HepG2 (cell line): ENCODE measurements around the gene KAZN.

Experiments
- CERS6 ChIP-seq: sonication (generic); formaldehyde crosslinking; IDR thresholded peaks from 2 replicates; pipeline ENCODE4 v1.5.0; 2020; ENCODE audit warnings: missing genetic modification reagents
- CREB1 ChIP-seq, 2 experiments: fragments of 450-650 bp in 1 of 2; IDR thresholded peaks; 2 replicates each; pipeline ENCODE4 v1.6.1; 2016 to 2017; ENCODE audit warnings: control low read depth in 1 of 2, mild to moderate bottlenecking in 1 of 2, missing compliant biosample characterization in 1 of 2, missing genetic modification characterization in 1 of 2
- CTCF ChIP-seq: sonication (generic); formaldehyde crosslinking; IDR thresholded peaks from 2 replicates; pipeline ENCODE4 v1.5.0; 2020; ENCODE audit warnings: mild to moderate bottlenecking, missing genetic modification reagents, moderate library complexity
- ETV5 ChIP-seq: IDR thresholded peaks from 2 replicates; pipeline ENCODE4 v1.6.1; 2018; ENCODE audit warnings: missing biosample characterization, missing genetic modification reagents, inconsistent platforms, borderline replicate concordance
- EZH2 ChIP-seq: conservative IDR thresholded peaks from 2 replicates; pipeline ENCODE4 v1.6.1; 2012; ENCODE audit warnings: mild to moderate bottlenecking, low read depth, low read length, moderate library complexity
- MED13 ChIP-seq: sonication (generic); formaldehyde crosslinking; IDR thresholded peaks from 2 replicates; pipeline ENCODE4 v1.5.0; 2020; ENCODE audit warnings: missing genetic modification reagents
- MTA3 ChIP-seq: sonication (generic); formaldehyde crosslinking; IDR thresholded peaks from 2 replicates; pipeline ENCODE4 v1.4.0; 2020; ENCODE audit warnings: missing genetic modification reagents
- NFYB ChIP-seq: sonication (generic); formaldehyde crosslinking; IDR thresholded peaks from 2 replicates; pipeline ENCODE4 v1.4.0; 2020; ENCODE audit warnings: missing genetic modification reagents
- SMARCE1 ChIP-seq: fragments of 450-650 bp; IDR thresholded peaks from 2 replicates; pipeline ENCODE4 v1.6.1; 2017; ENCODE audit warnings: borderline replicate concordance
- SUZ12 ChIP-seq: fragments of 150-350 bp; IDR thresholded peaks from 2 replicates; pipeline ENCODE4 v1.6.1; 2014; ENCODE audit warnings: low read depth, low read length
- ZBTB37 ChIP-seq: sonication (generic); formaldehyde crosslinking; IDR thresholded peaks from 2 replicates; pipeline ENCODE4 v1.4.0; 2020; ENCODE audit warnings: mild to moderate bottlenecking, missing genetic modification reagents
- ZBTB44 ChIP-seq: sonication (generic); formaldehyde crosslinking; IDR thresholded peaks from 2 replicates; pipeline ENCODE4 v1.4.0; 2020; ENCODE audit warnings: missing genetic modification reagents
- ZSCAN25 ChIP-seq: sonication (generic); formaldehyde crosslinking; IDR thresholded peaks from 2 replicates; pipeline ENCODE4 v1.8.0; 2022; ENCODE audit warnings: mild to moderate bottlenecking, missing genetic modification reagents

- TF ChIP-seq MED13 (no peak), ZSCAN25 (CRISPR knock-in tag) (no peak), SUZ12 (no peak), CERS6 (no peak), EZH2 (no peak), ZBTB44 (CRISPR knock-in tag) (no peak), SMARCE1 (no peak), NFYB (no peak), MTA3 (CRISPR knock-in tag) (no peak), ZBTB37 (CRISPR knock-in tag) (no peak), CTCF (no peak), ETV5 (no peak), CREB1 (IDR thresholded peaks at IDR 0.05) (no peak), CREB1 (CRISPR knock-in tag; IDR thresholded peaks at IDR 0.05) (no peak)
Measured at GRCh38 chr1:15094056-15094455, 495.6 kb downstream of the KAZN start.
